GM18909 (cell line): Measurements from ENCODE around the gene MTERF2.
"Not testable (repeated sequence)": the region's sequence is repeated elsewhere in the genome, so short reads cannot be mapped to it uniquely, and the experiment has no call there.

Experiments
- ATAC-seq: cut with Tn5 transposase; IDR thresholded peaks from one replicate; pipeline ENCODE4 v1.9.1; 2021; ENCODE audit warnings: mild to moderate bottlenecking; ENCODE audit not compliant: unreplicated experiment, poor library complexity

The MTERF2 gene, protein sequence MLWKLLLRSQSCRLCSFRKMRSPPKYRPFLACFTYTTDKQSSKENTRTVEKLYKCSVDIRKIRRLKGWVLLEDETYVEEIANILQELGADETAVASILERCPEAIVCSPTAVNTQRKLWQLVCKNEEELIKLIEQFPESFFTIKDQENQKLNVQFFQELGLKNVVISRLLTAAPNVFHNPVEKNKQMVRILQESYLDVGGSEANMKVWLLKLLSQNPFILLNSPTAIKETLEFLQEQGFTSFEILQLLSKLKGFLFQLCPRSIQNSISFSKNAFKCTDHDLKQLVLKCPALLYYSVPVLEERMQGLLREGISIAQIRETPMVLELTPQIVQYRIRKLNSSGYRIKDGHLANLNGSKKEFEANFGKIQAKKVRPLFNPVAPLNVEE

DNA sequence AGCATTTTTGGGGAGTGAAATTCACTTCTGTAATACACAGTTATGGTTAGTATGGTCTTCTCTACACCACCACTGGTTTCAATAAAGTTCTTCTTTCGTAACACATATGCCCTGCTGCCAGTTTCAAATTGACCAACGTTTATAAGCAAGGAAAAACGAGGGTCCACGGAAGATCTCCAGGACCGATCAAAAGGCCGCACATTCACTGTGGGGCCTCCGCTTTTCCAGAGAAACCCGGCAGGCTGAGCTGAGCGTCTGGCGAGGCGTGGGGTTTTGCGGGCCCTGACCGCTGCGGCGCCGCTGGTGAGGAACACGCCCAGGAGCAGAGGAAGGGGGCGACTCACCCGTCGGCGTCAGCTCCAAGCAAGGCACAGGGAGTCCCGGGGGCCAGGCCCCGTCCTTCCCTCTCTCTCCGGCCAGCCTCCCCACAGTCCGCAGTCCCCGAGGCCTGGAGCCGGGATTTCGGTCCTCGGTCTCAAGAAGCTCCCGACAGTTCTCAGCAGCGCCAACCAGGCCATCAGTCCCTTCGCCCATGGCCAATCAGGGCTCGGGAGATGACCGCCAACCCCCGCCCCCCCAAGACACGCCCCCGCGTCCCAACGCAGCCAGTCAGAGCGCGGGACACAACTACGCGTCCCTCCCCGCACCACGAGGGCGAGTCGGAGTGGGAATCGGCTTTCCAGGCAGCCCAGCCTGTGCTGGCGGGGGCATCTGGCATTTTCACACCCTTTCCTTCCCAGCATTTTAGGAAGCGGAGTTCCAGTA lies at the start of gene MTERF2:
TSS of gene MTERF2 (minus strand) at position 522 of the 765 bp plus-strand sequence. CDS start 8,432 bp downstream, outside the sequence.
- peak; percentile 93 for ATAC-seq

DNA sequence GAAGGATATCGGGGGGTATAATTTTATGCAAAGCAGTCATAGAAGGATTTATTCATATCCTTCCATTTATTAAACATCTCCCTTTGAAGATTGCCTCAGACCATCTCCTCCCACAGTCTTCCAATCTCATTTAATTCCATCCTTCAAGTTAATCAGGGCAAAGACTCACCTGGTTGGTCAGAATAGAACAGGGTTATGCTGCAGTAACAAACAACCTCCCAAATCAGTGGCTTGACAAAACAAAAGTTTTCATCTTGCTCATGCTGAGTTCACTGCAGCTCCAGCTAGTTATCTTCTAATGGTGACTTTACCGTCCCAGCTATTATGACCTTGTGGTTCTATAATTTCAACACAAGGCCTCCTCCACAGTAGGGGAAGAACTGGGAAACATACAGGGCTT lies 48.8 kb upstream of the MTERF2 start:
- ATAC-seq = no peak

DNA sequence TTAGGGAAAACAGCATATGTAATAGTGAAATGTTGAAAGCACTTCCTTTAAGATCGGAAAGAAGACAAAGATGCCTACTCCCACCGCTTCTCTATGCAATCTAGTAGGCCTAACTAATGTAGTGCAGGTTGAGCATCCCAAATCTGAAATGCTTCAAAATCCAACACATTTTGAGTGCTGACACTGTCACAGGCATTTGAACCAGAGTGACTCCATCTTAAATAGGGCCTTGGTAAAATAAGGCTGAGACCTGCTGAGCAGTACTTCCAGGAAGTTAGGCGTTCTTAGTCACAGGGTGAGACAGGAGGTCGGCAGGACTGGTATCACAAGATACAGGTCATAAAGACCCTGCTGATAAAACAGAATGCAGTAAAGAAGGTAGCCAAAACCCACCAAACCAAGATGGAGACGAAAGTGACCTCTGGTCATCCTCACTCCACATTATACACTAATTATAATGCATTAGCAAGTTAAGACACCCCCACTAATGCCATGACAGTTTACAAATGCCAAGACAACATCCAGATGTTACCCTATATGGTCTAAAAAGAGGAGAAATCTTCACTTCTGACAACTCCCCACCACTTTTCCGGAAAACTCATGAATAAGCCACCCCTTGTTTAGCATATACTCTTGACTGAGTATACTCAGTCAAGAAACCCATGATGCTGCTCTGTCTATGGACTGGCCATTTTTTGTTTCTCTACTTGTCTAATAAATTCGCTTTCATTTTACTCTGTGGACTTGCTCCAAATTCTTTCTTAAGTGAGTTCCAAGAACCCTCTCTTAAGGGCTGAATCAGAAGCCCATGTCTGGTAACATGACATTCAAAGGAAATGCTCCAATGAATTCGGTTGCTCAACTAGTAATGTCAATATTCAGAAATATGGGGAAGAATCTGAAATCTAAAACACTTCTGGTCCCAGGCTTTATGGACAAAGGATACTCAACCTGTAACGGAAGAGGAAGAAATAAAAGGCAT lies 47.1 kb upstream of the MTERF2 start:
- ATAC-seq = no peak

DNA sequence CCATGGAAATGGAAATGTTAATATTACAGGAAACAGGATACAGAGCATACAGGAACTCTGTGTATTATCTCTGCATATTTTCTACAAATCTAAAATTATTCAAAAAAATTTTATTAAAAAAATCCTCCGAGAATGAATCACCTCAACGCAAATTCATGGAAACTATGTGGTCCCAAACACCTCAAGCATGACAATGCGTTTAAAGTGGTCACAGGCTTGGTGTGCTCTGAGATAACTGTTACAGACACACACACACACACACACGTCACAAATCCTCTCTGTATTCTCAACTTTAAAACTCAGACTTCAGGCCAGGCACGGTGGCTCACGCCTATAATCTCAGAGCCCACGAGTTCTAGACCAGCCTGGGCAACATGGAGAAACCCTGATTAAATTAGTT lies 45.3 kb upstream of the MTERF2 start:
- no peak for ATAC-seq

DNA sequence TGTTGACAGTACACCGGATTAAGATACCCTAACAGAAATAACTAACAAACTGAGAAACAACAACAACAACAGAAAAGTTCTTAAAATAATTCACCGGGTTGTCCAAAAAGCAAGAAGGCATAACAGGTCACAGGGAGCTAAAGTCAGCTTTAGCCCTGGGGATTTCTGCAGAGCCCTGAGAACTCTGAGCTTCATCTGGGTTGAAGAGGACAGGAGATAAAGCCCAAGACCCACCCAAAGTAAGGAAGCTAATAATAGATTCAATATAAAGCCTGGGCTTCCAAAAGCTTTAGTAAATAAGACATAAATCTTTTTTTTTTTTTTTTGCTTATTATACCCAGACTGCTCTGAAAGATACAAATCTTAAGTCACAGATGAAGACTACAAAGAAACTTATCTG lies 44.1 kb upstream of the MTERF2 start:
- no peak for ATAC-seq

DNA sequence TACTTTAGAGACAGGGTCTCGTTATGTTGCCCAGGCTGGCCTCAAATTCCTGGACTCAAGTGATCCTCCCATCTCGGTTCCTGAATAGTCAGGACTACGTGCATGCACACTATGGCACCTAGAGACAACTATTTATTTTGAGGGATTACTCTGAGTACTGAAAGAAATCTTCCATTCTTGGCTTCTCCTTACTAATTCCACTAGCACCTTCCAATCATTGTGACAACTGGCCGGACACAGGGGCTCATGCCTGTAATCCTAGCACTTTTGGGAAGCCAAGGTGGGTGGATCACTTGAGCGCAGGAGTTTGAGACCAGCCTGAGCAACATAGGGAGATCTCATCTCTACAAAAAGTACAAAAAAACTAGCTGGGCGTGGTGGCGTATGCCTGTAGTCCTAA lies 42.1 kb upstream of the MTERF2 start:
- no peak for ATAC-seq

DNA sequence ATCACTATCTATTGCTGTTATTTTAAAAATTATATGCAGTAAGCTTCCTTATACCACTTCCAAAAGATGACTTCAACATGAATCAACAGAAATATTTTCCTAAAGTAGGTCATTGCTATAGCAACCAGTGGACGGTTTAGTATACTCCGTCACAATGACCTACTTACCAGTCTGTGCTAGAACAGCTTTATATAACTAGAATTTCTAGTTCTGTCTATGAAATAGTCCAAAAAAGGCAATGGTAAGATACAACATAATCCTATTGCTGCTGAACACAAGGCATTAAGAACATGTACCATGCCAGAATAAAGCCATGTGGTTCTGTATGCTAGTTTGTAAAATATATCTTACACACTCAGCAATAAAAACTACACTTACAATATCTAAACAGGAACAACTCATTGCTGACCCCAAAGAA lies 40.7 kb upstream of the MTERF2 start:
- ATAC-seq = no peak

DNA sequence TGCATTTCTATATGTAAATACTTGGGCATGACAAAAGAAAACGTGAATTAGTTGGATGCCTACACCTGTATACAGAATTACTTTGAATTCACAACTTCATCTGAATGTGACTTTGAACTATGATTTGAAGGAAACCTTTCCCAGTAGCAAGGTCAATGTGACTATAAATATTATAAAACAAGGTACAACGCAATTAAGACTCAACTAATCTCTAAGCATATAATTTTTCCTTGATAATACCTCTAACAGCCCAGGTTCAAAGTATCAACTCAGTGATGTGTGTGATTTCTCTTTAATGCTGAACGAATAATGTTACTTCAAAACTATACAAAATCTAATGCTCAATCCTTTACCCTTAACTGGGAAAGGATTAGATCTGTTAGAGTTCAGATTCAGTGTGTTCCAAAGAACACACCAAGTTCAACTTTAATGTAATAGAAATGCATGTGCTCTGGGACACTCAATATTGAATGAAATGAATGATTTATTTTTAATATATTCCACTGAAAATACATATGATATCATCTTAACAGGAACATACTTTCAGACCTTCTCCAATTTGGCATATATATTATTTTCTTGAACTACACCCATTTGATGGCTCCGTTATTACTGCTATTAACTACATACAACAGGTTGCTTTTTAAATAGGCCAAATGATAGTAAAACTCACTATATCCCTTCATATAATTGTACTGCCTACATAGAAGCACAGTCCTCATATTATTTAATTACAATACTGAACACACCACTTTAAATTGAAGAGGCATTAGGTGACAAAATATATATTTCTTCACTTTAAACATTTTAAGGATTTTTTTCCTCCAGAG lies 40.1 kb upstream of the MTERF2 start:
- no peak for ATAC-seq

DNA sequence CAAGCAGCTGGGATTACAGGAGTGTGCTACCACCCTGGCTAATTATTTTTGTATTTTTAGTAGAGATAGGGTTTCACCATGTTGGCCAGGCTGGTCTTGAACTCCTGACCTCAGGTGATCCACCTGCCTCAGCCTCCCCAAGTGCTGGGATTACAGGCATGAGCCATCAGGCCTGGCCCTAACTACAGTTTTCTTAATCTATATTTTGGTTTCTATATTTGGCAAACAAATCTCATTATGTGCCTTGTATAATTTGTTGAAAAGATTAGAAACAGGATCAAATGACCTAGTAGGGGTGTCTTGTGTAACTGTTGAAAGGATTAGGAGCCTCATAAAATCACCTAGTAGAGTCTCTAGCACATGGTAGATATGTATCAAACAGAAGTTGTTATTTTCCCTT lies 39.4 kb upstream of the MTERF2 start:
- ATAC-seq = not testable (repeated sequence)

DNA sequence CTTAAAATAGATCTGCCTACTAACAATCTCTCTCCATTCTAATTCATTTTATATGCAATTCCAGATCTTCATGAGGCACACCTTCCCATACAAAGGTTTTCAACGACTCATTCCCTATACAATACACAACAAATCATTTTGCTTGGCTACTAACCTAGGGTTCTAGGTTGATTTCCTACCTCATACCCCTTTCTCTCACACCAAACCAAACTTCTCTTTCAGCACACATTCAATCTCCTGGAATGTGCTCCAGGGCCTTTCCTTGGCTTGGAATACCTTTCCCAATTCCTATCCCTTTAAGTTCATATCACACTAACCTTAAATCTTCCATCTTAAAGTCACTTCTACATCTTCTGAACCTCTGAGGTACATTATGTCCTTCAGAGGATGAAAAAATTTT lies 38.7 kb upstream of the MTERF2 start:
- no peak for ATAC-seq

DNA sequence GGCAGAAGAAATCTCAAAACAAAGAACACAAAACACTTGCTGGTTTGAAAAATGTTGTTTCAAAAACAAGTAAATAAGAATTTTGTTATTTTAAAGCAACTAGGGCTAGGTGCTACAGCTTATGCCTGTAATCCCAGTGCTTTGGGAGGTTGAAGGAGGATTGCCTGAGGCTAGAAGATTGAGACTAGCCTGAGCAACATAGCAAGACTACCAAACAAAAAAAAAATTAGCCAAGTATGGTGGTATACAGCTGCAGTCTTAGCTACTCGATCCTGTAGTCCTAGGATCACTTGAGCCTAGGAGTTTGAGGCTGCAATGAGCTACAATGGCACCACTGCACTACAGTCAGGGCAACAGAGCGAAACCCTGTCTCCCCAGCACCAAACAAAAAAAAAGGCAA lies 32.6 kb upstream of the MTERF2 start:
- ATAC-seq = no peak

DNA sequence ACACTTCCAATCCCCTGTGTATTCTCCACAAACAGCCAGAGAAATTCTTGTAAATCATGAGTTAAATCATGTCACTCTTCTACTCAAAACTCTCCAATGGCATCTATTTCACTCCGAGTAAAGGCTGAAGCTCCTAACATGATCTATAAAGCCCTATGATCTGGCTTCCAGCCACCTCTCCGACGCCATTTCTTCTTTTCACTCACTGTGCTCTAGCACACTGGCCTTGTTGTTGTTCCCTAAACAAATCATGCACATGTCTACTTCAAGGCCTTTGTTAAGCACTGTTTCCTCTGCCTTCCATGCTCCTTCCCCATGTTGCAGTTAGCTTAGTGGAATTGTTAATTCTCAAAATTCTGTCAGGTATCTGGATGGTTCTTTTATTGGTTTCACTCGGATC lies 30.1 kb upstream of the MTERF2 start:
- ATAC-seq = no peak

DNA sequence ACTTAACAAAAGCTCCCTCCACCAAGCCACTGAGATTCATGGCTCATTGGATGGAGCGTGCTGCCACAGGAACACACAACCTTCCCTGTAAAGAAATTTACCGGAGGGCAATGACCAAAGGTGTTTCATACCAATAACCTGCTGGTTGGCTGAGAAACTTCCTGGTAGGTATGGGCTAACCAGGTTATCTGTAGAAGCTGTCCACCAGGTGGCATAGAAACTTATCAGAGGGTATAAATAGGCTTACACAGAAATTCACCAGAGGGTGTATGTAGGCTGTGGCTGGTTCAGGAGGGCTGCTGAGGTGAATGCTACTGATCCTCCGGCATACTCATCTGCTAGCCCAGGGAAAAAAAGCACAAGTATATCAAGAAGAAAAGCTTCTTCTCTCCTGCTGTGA lies 27.1 kb upstream of the MTERF2 start:
- no peak for ATAC-seq

DNA sequence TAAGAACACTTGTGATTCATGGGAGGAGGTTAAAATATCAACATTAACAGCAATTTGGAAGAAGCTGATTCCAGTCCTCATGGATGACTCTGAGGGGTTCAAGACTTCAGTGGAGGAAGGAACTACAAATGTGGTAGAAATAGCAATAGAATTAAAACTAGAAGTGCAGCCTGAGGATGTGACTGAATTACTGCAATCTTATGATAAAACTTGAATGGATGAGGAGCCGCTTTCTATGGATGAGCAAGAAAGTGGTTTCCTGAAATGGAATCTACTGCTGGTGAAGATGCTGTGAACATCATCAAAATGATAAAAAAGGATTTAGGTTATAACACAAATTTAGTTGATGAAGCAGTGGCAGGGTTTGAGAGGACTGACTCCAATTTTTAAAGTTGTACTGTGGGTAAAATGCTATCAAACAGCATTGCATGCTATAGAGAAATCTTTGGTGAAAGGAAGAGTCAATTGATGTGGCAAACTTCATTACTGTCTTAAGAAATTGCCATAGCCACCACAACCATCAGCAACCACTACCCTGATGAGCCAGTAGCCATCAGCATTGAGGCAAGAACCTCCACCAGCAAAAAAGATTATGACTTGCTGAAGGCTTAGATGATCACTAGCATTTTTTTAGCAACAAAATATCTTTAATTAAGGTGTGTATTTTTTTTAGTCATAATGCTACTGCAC lies 25.9 kb upstream of the MTERF2 start:
- ATAC-seq = no peak

DNA sequence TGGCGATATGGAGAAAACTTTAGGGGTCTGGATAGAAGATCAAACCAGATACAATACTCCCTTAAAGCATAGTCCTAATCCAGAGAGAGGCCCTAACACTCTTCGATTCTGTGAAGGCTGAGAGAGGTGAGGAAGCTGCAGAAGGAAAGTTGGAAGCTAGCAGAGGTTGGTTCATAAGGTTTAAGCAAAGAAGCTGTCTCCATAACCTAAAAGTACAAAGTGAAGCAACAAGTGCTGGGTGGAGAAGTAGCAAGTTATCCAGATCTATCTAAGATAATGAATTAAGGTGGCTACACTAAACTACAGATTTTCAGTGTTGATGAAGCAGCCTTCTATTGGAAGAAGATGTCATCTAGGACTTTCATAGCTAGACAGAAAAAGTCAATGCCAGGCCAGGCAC lies 24.6 kb upstream of the MTERF2 start:
- no peak for ATAC-seq

DNA sequence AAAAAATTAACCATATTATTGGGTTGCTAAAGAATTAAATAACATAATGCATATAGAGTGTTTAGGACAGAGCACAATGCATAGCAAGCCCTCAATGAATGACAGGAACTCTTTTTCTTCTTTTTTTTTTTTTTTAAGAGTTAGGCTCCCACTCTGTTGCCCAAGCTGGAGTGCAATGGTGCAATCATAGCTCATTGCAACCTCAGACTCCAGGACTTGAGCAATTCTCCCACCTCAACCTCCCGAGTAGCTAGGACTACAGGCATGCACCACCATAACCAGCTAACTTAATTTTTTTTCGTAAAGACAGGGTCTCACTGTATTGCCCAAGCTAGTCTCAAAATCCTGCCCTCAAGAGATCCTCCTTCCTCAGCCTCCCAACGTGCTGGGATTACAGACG lies 20.5 kb upstream of the MTERF2 start:
- no peak for ATAC-seq

DNA sequence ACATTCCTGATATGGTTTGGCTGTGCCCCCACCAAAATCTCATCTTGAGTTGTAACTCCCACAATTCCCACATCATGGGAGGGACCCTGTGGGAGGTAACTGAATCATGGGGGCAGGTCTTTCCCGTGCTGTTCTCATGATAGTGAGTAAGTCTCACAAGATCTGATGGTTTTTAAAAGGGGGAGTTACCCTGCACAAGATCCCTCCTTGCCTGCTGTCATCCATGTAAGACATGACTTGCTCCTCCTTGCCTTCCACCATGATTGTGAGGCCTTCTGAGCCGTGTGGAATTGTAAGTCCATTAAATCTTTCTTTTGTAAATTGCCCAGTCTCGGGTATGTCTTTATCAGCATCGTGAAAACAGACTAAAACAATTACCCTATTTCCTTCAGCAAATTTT lies 15.7 kb upstream of the MTERF2 start:
- ATAC-seq = not testable (repeated sequence)

DNA sequence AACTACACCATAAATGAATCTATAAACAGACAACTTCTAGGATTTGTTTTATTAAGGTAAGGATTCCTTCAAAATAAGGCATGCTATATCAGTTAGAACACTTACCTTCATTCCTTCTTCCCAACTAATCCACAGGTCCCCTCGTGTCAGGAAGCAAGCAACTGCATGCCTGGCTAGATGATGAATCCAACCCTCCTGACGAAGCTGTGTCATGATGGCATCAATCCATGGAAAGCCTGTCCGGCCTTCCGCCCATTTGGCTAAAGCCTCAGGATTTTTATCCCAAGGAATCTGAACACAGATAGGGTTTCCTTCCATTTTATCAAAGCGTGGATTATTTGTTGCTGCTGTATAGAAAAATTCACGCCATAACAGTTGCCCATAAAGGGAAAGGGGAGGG lies 12.5 kb upstream of the MTERF2 start:
- no peak for ATAC-seq

DNA sequence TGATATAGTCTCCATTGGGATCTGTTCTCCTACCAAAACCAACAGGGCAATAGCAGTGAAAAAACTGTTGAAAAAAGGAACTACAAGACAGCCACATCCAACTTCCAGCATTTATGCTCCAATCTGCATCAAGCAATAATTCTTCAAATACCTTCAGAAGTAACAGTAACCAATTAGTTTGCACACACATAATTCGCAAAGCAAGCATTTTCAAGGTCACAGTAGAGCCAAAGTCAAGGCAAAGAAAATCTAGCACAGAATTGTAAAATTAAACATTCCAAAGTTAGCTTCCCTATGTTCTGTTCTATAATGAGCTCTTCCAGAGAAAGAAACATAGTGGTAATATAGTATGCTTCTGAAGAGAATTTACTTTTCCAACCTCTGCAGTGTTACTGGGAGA lies 11.0 kb upstream of the MTERF2 start:
- no peak for ATAC-seq
